Keratinocyte (primary cell): ENCODE data around the gene TEX19. TPM values are rescaled to one million over a fixed set of nuclear protein-coding genes. Genes with fewer than 3 reads are reported as not detected.

ENCODE experiments used
- DNase-seq: peaks from one replicate; pipeline ENCODE4 v3.0.0-alpha.2; 2011; ENCODE audit warnings: low read depth, missing footprints, low spot score
- FAIRE-seq: peaks from 2 replicates; lab custom pipeline; 2011; peaks lifted over from hg19 to GRCh38; lab: Jason Lieb, UNC
- H2AFZ ChIP-seq: 2 replicates; pipeline ENCODE4 v1.6.0; 2012; ENCODE audit warnings: low read length, control low read depth, inconsistent platforms; ENCODE audit not compliant: control insufficient read depth
- H3K27ac ChIP-seq: 2 replicates; pipeline ENCODE4 v1.5.1; 2011; ENCODE audit warnings: low read length; ENCODE audit not compliant: control insufficient read depth, insufficient read depth
- H3K27me3 ChIP-seq: 3 replicates; pipeline ENCODE4 v1.6.0; 2011; ENCODE audit warnings: low read length; ENCODE audit not compliant: control insufficient read depth, insufficient read depth; ENCODE audit errors: extremely low read depth
- H3K36me3 ChIP-seq, 2 experiments: 2 replicates in 1 of 2; 3 replicates in 1 of 2; pipeline ENCODE4 v1.5.1; 2011; ENCODE audit warnings: low read length in 2 of 2, mild to moderate bottlenecking in 1 of 2; ENCODE audit not compliant: control insufficient read depth in 2 of 2, insufficient read depth in 2 of 2; ENCODE audit errors: extremely low read depth in 1 of 2
- H3K4me1 ChIP-seq: 3 replicates; pipeline ENCODE4 v1.5.1; 2011; ENCODE audit warnings: low read length; ENCODE audit not compliant: control insufficient read depth, insufficient read depth; ENCODE audit errors: extremely low read depth
- H3K4me2 ChIP-seq: 3 replicates; pipeline ENCODE4 v1.6.0; 2011; ENCODE audit warnings: low read depth, low read length; ENCODE audit not compliant: control insufficient read depth, insufficient read depth; ENCODE audit errors: extremely low read depth
- H3K4me3 ChIP-seq, 3 experiments: fragments of 200-600 bp in 1 of 3; sonication (generic) in 1 of 3; 2 replicates in 2 of 3; 3 replicates in 1 of 3; pipeline ENCODE4 v1.5.1; 2011 to 2016; ENCODE audit warnings: low read length in 3 of 3, mild to moderate bottlenecking in 3 of 3, control low read depth in 2 of 3, inconsistent platforms in 1 of 3, low read depth in 1 of 3, mixed read lengths in 1 of 3, mixed run types in 1 of 3, moderate library complexity in 1 of 3; ENCODE audit not compliant: control insufficient read depth in 2 of 3, insufficient read depth in 2 of 3; ENCODE audit errors: extremely low read depth in 1 of 3
- H3K79me2 ChIP-seq: 2 replicates; pipeline ENCODE4 v1.6.0; 2012; ENCODE audit warnings: low read length; ENCODE audit not compliant: control insufficient read depth, insufficient read depth
- H3K9ac ChIP-seq: 3 replicates; pipeline ENCODE4 v1.6.0; 2011; ENCODE audit warnings: low read length; ENCODE audit not compliant: control insufficient read depth, insufficient read depth; ENCODE audit errors: extremely low read depth
- H3K9me1 ChIP-seq: 3 replicates; pipeline ENCODE4 v1.6.0; 2011; ENCODE audit warnings: low read length; ENCODE audit not compliant: control insufficient read depth, insufficient read depth; ENCODE audit errors: extremely low read depth
- H3K9me3 ChIP-seq: 2 replicates; pipeline ENCODE4 v1.5.1; 2012; ENCODE audit warnings: low read depth, low read length; ENCODE audit not compliant: control insufficient read depth
- H4K20me1 ChIP-seq: 3 replicates; pipeline ENCODE4 v1.6.0; 2011; ENCODE audit warnings: low read length; ENCODE audit not compliant: control insufficient read depth, insufficient read depth; ENCODE audit errors: extremely low read depth
- EZH2 ChIP-seq: IDR thresholded peaks from one replicate; pipeline ENCODE4 v1.6.1; 2012; ENCODE audit warnings: inconsistent platforms, mild to moderate bottlenecking, low read length, moderate library complexity
- dilution Hi-C: fragments of 300-500 bp; cut with MboI; formaldehyde crosslinking; loops from one replicate; pipeline ENCODE4 v1.7.0; 2020; ENCODE audit warnings: low sequenced_read_pairs; ENCODE audit not compliant: extremely low pct_ligation_motif_present
- polyA plus RNA-seq, 5 experiments: library from polyadenylated mRNA; depleted of rRNA in 3 of 5; stranded (reverse) in 3 of 5; stranded (forward) in 1 of 5; unstranded in 1 of 5; fragments of >200 nt; gene quantifications; 1 replicate in 1 of 5; 2 replicates in 3 of 5; 3 replicates in 1 of 5; pipeline versions ENCODE4 v1.2.1 to v1.2.3, GENCODE V29; 2011 to 2012; ENCODE audit warnings: missing spikeins in 2 of 5, low read depth in 1 of 5, low replicate concordance in 1 of 5
- TF ChIP-seq, protein P1 (sequence below), 3 experiments: IDR thresholded peaks in 1 of 3; conservative IDR thresholded peaks in 1 of 3; optimal IDR thresholded peaks in 1 of 3; 2 replicates in 2 of 3; 3 replicates in 1 of 3; pipeline versions ENCODE3 to v1.5.1; 2011; ENCODE audit warnings: low read length in 3 of 3, mild to moderate bottlenecking in 3 of 3, moderate library complexity in 2 of 3, control low read depth in 1 of 3, inconsistent platforms in 1 of 3; ENCODE audit not compliant: insufficient read depth in 2 of 3; ENCODE audit errors: extremely low read depth in 1 of 3

TEX19 gene
- polyA plus RNA-seq, 1 donor (not counting 4 experiments of a cell fraction or from before 2014, with no cell fraction given), result not detected

DNA sequence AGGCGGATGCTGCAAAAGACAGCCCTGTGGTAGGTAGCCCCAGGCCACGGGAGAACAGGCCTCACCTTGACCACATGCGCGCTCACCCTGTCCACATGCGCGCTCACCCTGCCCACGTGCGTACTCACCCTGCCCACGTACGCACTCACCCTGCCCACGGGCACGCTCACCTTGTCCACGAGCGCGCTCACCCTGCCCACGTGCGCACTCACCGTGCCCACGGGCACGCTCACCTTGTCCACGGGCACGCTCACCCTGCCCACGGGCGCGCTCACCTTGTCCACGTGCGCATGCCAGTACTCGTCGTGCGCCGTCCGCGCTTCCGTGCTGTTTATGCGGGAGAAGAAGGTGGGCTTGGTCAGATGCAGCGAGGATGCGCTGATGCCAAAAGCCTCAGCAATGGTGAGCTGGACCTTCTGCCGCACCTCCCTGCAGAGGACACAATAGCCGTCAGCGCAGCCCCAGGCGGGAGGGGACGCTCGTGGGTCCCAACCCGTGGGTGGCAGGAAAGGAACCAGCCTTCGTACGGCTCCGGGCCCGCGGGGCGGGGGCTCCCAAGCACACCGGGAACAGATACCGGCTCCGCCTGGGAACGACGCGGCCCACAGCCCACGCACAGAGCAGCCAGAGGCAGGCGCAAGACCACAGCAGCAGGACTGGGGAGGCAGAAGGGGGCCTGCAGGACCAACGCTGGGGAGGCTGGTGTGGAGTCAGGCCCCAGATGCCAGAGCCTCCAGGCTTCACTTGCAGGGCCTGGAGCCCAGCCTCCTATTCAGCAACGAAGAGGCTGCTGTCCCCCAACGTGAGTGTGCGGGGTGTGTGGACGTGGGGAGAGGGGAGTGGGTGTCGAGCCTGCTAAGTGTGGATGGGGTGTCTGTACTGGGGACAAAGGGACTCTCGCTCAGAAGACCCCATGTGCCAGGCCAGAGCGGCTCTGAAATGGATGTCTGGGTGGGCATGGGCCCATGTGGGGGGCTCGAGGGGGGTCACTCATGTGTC, 44.9 kb downstream of the TEX19 start:
- dilution Hi-C loops, result no loop called here
- no peaks in the 10 kb centered on the region for H3K9me1 ChIP-seq
- H3K36me3 ChIP-seq, result peaks cover 2 to 8% of the 10 kb centered on the region in 2 experiments
- H3K9me3 ChIP-seq, result no peaks in the 10 kb centered on the region
- no peak overlapping the region for H3K9ac ChIP-seq
- H4K20me1 ChIP-seq, result no peaks in the 10 kb centered on the region
- H3K4me2 ChIP-seq, result no peak overlapping the region
- H2AFZ ChIP-seq, result no peak overlapping the region
- TF ChIP-seq EZH2, result no peak
- TF ChIP-seq, protein P1, sequence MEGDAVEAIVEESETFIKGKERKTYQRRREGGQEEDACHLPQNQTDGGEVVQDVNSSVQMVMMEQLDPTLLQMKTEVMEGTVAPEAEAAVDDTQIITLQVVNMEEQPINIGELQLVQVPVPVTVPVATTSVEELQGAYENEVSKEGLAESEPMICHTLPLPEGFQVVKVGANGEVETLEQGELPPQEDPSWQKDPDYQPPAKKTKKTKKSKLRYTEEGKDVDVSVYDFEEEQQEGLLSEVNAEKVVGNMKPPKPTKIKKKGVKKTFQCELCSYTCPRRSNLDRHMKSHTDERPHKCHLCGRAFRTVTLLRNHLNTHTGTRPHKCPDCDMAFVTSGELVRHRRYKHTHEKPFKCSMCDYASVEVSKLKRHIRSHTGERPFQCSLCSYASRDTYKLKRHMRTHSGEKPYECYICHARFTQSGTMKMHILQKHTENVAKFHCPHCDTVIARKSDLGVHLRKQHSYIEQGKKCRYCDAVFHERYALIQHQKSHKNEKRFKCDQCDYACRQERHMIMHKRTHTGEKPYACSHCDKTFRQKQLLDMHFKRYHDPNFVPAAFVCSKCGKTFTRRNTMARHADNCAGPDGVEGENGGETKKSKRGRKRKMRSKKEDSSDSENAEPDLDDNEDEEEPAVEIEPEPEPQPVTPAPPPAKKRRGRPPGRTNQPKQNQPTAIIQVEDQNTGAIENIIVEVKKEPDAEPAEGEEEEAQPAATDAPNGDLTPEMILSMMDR (optimal IDR thresholded peaks at IDR 0.05 in 1 of 3, IDR thresholded peaks at IDR 0.05 in 1 of 3, conservative IDR thresholded peaks at IDR 0.05 in 1 of 3; ENCODE audit: extremely low read depth in 1 of 3, insufficient read depth in 2 of 3, low read length in 3 of 3), result no peak
- no peaks in the 10 kb centered on the region for H3K4me1 ChIP-seq
- H3K27ac ChIP-seq, result no peak overlapping the region
- DNase-seq (no peak), FAIRE-seq (no peak)
- H3K4me3 ChIP-seq, result no peak overlapping the region
- H3K27me3 ChIP-seq, result no peaks in the 10 kb centered on the region
- no peaks in the 10 kb centered on the region for H3K79me2 ChIP-seq

DNA sequence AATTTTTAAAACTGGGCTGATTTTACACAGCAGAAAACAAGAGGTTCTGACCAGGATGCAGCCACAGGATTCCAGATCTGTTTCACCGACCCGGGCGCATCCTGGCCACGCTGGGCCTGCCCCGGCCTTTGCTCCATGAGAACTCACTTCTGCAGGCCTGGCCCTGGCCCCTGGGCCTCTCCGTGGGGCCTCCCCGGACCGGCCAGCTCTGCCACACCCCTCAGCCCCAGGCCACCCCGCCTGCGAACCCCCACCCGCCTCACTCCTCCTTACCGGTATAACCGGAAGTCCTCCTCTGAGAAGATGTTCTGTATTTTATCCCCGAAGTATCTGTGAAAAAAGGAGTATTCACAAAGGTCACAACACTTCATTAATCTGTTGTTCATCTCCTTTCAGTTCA, 46.0 kb downstream of the TEX19 start:
- no peak for FAIRE-seq
- Histone ChIP-seq H3K9me1 (no peaks in the 10 kb centered on the region), H3K4me2 (no peak overlapping the region), H3K79me2 (no peaks in the 10 kb centered on the region), H3K9ac (no peak overlapping the region), H3K9me3 (no peaks in the 10 kb centered on the region), H3K27me3 (no peaks in the 10 kb centered on the region), H3K4me3 (no peak overlapping the region), H4K20me1 (peaks cover 2% of the 10 kb centered on the region), H2AFZ (no peak overlapping the region), H3K36me3 (peaks cover 2 to 8% of the 10 kb centered on the region in 2 experiments), H3K27ac (no peak overlapping the region), H3K4me1 (no peaks in the 10 kb centered on the region)
- dilution Hi-C loops, result no loop called here
- DNase-seq, result no peak
- TF ChIP-seq, protein P1 (optimal IDR thresholded peaks at IDR 0.05 in 1 of 3, IDR thresholded peaks at IDR 0.05 in 1 of 3, conservative IDR thresholded peaks at IDR 0.05 in 1 of 3; ENCODE audit: extremely low read depth in 1 of 3, insufficient read depth in 2 of 3, low read length in 3 of 3), result no peak
- no peak for TF ChIP-seq EZH2
